Measurements from ENCODE around the gene STEAP4. TPM values are rescaled to one million over a fixed set of nuclear protein-coding genes. Genes with fewer than 3 reads are reported as not detected.
"Not testable (repeated sequence)": the region's sequence is repeated elsewhere in the genome, so short reads cannot be mapped to it uniquely, and the experiment has no call there.

Gene STEAP4
- total and polyA plus RNA-seq, 4 donors: 0.22 to 3.7 (median 0.30) TPM

GRCh38 chr7:88260719-88261118 is 46.0 kb downstream of the STEAP4 start:
- Histone ChIP-seq H3K4me3 (ENCODE audit: low read depth, low read length) (no peak overlapping the region), H3K4me1 (ENCODE audit: control insufficient read depth, insufficient read depth, low read length) (no peaks in the 10 kb centered on the region), H3K9me3 (ENCODE audit: control insufficient read depth, insufficient read depth, low read length) (no peaks in the 10 kb centered on the region), H3K27ac (ENCODE audit: low read depth, low read length) (no peak overlapping the region), H3K36me3 (ENCODE audit: control insufficient read depth, insufficient read depth, low read length) (no peaks in the 10 kb centered on the region), H3K27me3 (ENCODE audit: control insufficient read depth, insufficient read depth, low read length) (no peaks in the 10 kb centered on the region)
- no CpG with 5 or more reads among the region's 1 CpG for WGBS (ENCODE audit: insufficient coverage)
- no peak for DNase-seq (ENCODE audit: low read depth in 4 of 6, low spot score in 6 of 6)

GRCh38 chr7:88259656-88260380 is 46.9 kb downstream of the STEAP4 start:
- Histone ChIP-seq H3K4me1 (ENCODE audit: control insufficient read depth, insufficient read depth, low read length) (no peaks in the 10 kb centered on the region), H3K27me3 (ENCODE audit: control insufficient read depth, insufficient read depth, low read length) (no peaks in the 10 kb centered on the region), H3K36me3 (ENCODE audit: control insufficient read depth, insufficient read depth, low read length) (no peaks in the 10 kb centered on the region), H3K9me3 (ENCODE audit: control insufficient read depth, insufficient read depth, low read length) (peaks cover under 1% of the 10 kb centered on the region), H3K4me3 (ENCODE audit: low read depth, low read length) (no peak overlapping the region), H3K27ac (ENCODE audit: low read depth, low read length) (no peak overlapping the region)
- no peak for DNase-seq (ENCODE audit: low read depth in 4 of 6, low spot score in 6 of 6)
- WGBS (ENCODE audit: insufficient coverage): 83% methylated on average over 1 of the region's 2 CpGs

- no CpG with 5 or more reads among the region's 1 CpG for WGBS (ENCODE audit: insufficient coverage)
- DNase-seq (ENCODE audit: low read depth in 4 of 6, low spot score in 6 of 6); H3K27ac ChIP-seq (ENCODE audit: low read depth, low read length); H3K27me3 ChIP-seq (ENCODE audit: control insufficient read depth, insufficient read depth, low read length); H3K9me3 ChIP-seq (ENCODE audit: control insufficient read depth, insufficient read depth, low read length); H3K4me3 ChIP-seq (ENCODE audit: low read depth, low read length); H3K36me3 ChIP-seq (ENCODE audit: control insufficient read depth, insufficient read depth, low read length); H3K4me1 ChIP-seq (ENCODE audit: control insufficient read depth, insufficient read depth, low read length): not testable (repeated sequence)
These were observed 48.4 kb downstream of the STEAP4 start for GRCh38 chr7:88258296-88258695.

GRCh38 chr7:88256906-88257305 is 49.8 kb downstream of the STEAP4 start:
- Histone ChIP-seq H3K9me3 (ENCODE audit: control insufficient read depth, insufficient read depth, low read length) (peaks cover 8% of the 10 kb centered on the region), H3K36me3 (ENCODE audit: control insufficient read depth, insufficient read depth, low read length) (no peaks in the 10 kb centered on the region), H3K4me3 (ENCODE audit: low read depth, low read length) (no peak overlapping the region), H3K27ac (ENCODE audit: low read depth, low read length) (no peak overlapping the region), H3K27me3 (ENCODE audit: control insufficient read depth, insufficient read depth, low read length) (no peaks in the 10 kb centered on the region), H3K4me1 (ENCODE audit: control insufficient read depth, insufficient read depth, low read length) (no peaks in the 10 kb centered on the region)
- no peak for DNase-seq (ENCODE audit: low read depth in 4 of 6, low spot score in 6 of 6)

- 100% methylated on average over 2 of the region's 2 CpGs for WGBS (ENCODE audit: insufficient coverage)
- Histone ChIP-seq H3K36me3 (ENCODE audit: control insufficient read depth, insufficient read depth, low read length) (no peaks in the 10 kb centered on the region), H3K9me3 (ENCODE audit: control insufficient read depth, insufficient read depth, low read length) (peaks cover 12% of the 10 kb centered on the region)
These were observed 51.8 kb downstream of the STEAP4 start for GRCh38 chr7:88254721-88255424.

GRCh38 chr7:88253640-88254039 is 53.1 kb downstream of the STEAP4 start:
- Histone ChIP-seq H3K4me1 (ENCODE audit: control insufficient read depth, insufficient read depth, low read length) (no peaks in the 10 kb centered on the region), H3K36me3 (ENCODE audit: control insufficient read depth, insufficient read depth, low read length) (no peaks in the 10 kb centered on the region), H3K9me3 (ENCODE audit: control insufficient read depth, insufficient read depth, low read length) (peaks cover 12% of the 10 kb centered on the region), H3K4me3 (ENCODE audit: low read depth, low read length) (no peak overlapping the region), H3K27me3 (ENCODE audit: control insufficient read depth, insufficient read depth, low read length) (no peaks in the 10 kb centered on the region), H3K27ac (ENCODE audit: low read depth, low read length) (no peak overlapping the region)
- DNase-seq (ENCODE audit: low read depth in 4 of 6, low spot score in 6 of 6): no peak

More at GRCh38 chr7:88254721-88255424, 51.8 kb downstream of the STEAP4 start:
- H3K27ac ChIP-seq (ENCODE audit: low read depth, low read length): no peak overlapping the region
- H3K4me1 ChIP-seq (ENCODE audit: control insufficient read depth, insufficient read depth, low read length): no peaks in the 10 kb centered on the region
- no peak overlapping the region for H3K4me3 ChIP-seq (ENCODE audit: low read depth, low read length)
- no peaks in the 10 kb centered on the region for H3K27me3 ChIP-seq (ENCODE audit: control insufficient read depth, insufficient read depth, low read length)
- no peak for DNase-seq (ENCODE audit: low read depth in 4 of 6, low spot score in 6 of 6)

GRCh38 chr7:88244258-88244657 is 62.4 kb downstream of the STEAP4 start:
- no CpG with 5 or more reads among the region's 1 CpG for whole genome bisulfite sequencing (ENCODE audit: insufficient coverage)
- H3K4me1 ChIP-seq (ENCODE audit: control insufficient read depth, insufficient read depth, low read length): no peaks in the 10 kb centered on the region
- H3K27ac ChIP-seq (ENCODE audit: low read depth, low read length): no peak overlapping the region
- no peaks in the 10 kb centered on the region for H3K36me3 ChIP-seq (ENCODE audit: control insufficient read depth, insufficient read depth, low read length)
- H3K9me3 ChIP-seq (ENCODE audit: control insufficient read depth, insufficient read depth, low read length): no peaks in the 10 kb centered on the region
- peak in 1 of 6 donors; percentile 70 for DNase-seq (ENCODE audit: low read depth in 4 of 6, low spot score in 6 of 6)
- no peaks in the 10 kb centered on the region for H3K27me3 ChIP-seq (ENCODE audit: control insufficient read depth, insufficient read depth, low read length)
- H3K4me3 ChIP-seq (ENCODE audit: low read depth, low read length): no peak overlapping the region

- no peaks in the 10 kb centered on the region for H3K36me3 ChIP-seq (ENCODE audit: control insufficient read depth, insufficient read depth, low read length)
- peak; percentile 33 to 95 (median 56) for DNase-seq (ENCODE audit: low read depth in 4 of 6, low spot score in 6 of 6)
- H3K4me1 ChIP-seq (ENCODE audit: control insufficient read depth, insufficient read depth, low read length): no peaks in the 10 kb centered on the region
- H3K4me3 ChIP-seq (ENCODE audit: low read depth, low read length): no peak overlapping the region
- no CpG with 5 or more reads among the region's 2 CpGs for WGBS (ENCODE audit: insufficient coverage)
- H3K9me3 ChIP-seq (ENCODE audit: control insufficient read depth, insufficient read depth, low read length): no peaks in the 10 kb centered on the region
- no peak overlapping the region for H3K27ac ChIP-seq (ENCODE audit: low read depth, low read length)
- H3K27me3 ChIP-seq (ENCODE audit: control insufficient read depth, insufficient read depth, low read length): no peaks in the 10 kb centered on the region
These were observed 63.3 kb downstream of the STEAP4 start for GRCh38 chr7:88243345-88243909.

GRCh38 chr7:88239852-88240251 is 66.8 kb downstream of the STEAP4 start:
- H3K27ac ChIP-seq (ENCODE audit: low read depth, low read length): no peak overlapping the region
- no peaks in the 10 kb centered on the region for H3K27me3 ChIP-seq (ENCODE audit: control insufficient read depth, insufficient read depth, low read length)
- no CpG with 5 or more reads among the region's 1 CpG for WGBS (ENCODE audit: insufficient coverage)
- H3K9me3 ChIP-seq (ENCODE audit: control insufficient read depth, insufficient read depth, low read length): no peaks in the 10 kb centered on the region
- DNase-seq (ENCODE audit: low read depth in 4 of 6, low spot score in 6 of 6): no peak
- no peaks in the 10 kb centered on the region for H3K4me1 ChIP-seq (ENCODE audit: control insufficient read depth, insufficient read depth, low read length)
- no peak overlapping the region for H3K4me3 ChIP-seq (ENCODE audit: low read depth, low read length)
- H3K36me3 ChIP-seq (ENCODE audit: control insufficient read depth, insufficient read depth, low read length): no peaks in the 10 kb centered on the region

- Histone ChIP-seq H3K27me3 (ENCODE audit: control insufficient read depth, insufficient read depth, low read length) (no peaks in the 10 kb centered on the region), H3K36me3 (ENCODE audit: control insufficient read depth, insufficient read depth, low read length) (no peaks in the 10 kb centered on the region), H3K9me3 (ENCODE audit: control insufficient read depth, insufficient read depth, low read length) (no peaks in the 10 kb centered on the region), H3K27ac (ENCODE audit: low read depth, low read length) (no peak overlapping the region), H3K4me1 (ENCODE audit: control insufficient read depth, insufficient read depth, low read length) (no peaks in the 10 kb centered on the region), H3K4me3 (ENCODE audit: low read depth, low read length) (no peak overlapping the region)
- no peak for DNase-seq (ENCODE audit: low read depth in 4 of 6, low spot score in 6 of 6)
These were observed 72.9 kb downstream of the STEAP4 start for GRCh38 chr7:88233828-88234227.

Data from spinal cord (tissue), 10 donors.